ENCODE results near the gene PLTP. TPM values are rescaled to one million over a fixed set of nuclear protein-coding genes. Genes with fewer than 3 reads are reported as not detected.

PLTP gene
- total RNA-seq, 6 experiments from 2014 or later = 9.6 to 70.2 (median 35.6) TPM

DNA sequence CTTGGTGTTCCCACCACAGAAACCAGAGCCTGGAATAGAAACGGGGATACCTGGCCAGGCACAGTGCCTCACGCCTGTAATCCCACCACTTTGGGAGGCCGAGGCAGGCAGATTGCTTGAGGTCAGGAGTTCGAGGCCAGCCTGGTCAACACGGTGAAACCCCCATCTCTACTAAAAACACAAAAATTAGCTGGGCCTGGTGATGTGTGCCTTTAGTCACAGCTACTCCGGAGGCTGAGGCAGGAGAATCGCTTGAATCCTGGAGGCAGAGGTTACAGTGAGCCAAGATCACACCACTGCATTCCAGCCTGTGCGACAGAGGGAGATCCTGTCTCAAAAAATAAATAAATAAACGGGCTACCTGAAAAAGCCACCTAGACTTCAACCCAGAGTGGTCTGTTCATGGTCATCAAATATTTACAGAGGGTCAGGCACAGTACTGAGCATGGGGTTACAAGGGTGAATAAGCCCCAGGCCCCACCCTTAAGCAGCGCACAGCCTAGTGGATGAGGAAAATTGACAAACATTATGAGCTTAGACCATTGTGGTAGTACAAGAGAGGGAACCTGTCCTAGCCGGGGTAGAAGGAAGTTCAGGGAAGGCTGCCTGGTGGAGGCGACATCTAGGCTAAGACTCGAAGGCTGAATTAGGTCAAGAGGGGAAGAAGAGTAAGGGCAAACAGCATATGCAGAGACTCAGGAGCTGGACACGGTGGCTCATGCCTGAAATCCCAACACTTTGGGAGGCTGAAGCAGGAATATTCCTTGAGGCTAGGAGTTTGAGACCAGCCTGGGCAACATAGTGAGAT, 15.3 kb upstream of the PLTP start:
- no peaks in the 10 kb centered on the region for H3K27me3 ChIP-seq
- WGBS (ENCODE audit: insufficient coverage, low coverage, low lambda C conversion rate, missing lambda C conversion rate) = 23% methylated on average over 9 of the region's 14 CpGs
- TF ChIP-seq, protein P1, sequence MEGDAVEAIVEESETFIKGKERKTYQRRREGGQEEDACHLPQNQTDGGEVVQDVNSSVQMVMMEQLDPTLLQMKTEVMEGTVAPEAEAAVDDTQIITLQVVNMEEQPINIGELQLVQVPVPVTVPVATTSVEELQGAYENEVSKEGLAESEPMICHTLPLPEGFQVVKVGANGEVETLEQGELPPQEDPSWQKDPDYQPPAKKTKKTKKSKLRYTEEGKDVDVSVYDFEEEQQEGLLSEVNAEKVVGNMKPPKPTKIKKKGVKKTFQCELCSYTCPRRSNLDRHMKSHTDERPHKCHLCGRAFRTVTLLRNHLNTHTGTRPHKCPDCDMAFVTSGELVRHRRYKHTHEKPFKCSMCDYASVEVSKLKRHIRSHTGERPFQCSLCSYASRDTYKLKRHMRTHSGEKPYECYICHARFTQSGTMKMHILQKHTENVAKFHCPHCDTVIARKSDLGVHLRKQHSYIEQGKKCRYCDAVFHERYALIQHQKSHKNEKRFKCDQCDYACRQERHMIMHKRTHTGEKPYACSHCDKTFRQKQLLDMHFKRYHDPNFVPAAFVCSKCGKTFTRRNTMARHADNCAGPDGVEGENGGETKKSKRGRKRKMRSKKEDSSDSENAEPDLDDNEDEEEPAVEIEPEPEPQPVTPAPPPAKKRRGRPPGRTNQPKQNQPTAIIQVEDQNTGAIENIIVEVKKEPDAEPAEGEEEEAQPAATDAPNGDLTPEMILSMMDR (IDR thresholded peaks at IDR 0.05) = no peak
- TF ChIP-seq POLR2A (IDR thresholded peaks at IDR 0.05) = no peak
- DNase-seq (no peak), ATAC-seq (peak; percentile 39 to 68 (median 64))
- H3K27ac ChIP-seq = no peak overlapping the region
- H3K4me3 ChIP-seq = no peak overlapping the region
- no peaks in the 10 kb centered on the region for H3K36me3 ChIP-seq
- no peaks in the 10 kb centered on the region for H3K9me3 ChIP-seq
- peaks cover 0 to 19% (median 7%) of the 10 kb centered on the region in 4 donors for H3K4me1 ChIP-seq
- intact Hi-C loops (cut with DNase I) = no loop called here

DNA sequence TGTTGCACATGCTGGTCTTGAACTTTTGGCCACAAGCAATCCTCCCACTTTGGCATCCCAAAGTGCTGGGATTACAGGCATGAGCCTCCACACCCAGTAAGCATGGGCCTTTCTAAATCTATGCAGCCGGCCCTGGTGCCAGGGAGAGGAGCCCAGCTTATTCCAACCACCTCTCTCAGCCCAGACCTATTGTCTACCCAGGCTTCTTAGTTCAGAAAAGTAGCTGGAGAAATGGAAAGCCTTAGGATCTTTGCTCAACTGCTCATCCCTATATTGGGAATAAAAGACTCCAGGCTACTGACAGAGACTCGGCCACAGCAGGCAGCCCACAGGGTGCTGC, 14.7 kb upstream of the PLTP start:
- no peak overlapping the region for H3K27ac ChIP-seq
- 80% methylated on average over 1 of the region's 2 CpGs for WGBS (ENCODE audit: insufficient coverage, low coverage, low lambda C conversion rate, missing lambda C conversion rate)

DNA sequence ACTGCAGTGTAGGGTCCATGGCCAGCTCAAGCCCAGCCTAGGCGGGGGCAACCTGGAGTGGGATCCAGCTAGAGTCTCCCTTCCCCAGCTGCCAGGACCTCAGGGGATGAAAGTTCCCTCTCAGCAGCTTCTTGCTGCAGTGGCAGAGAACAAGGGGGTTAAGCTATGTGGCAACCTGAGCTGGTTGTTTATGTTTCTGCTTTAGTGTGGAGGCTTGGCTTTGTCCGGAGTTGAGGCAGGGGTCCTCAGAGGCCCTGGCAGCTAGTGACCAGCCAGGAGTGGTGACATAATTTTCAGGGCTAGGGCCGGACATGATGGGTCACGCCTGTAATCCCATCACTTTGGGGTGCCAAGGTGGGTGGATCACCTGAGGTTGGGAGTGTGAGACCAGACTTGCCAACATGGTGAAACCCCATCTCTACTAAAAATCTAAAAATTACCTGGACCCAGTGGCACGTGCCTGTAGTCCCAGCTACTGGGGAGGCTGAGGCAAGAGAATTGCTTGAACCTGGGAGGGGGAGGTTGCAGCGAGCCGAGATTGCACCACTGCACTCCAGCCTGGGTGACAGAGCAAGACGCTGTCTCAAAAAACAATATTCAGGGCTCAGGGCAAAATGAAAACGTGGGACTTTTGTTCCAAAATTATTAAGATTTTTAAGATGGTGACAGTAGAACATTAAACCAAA, 14.0 kb upstream of the PLTP start:
- DNase-seq (no peak), ATAC-seq (no peak)
- intact Hi-C loops (cut with DNase I) = no loop called here
- no peak for TF ChIP-seq POLR2A (IDR thresholded peaks at IDR 0.05)
- TF ChIP-seq, protein P1 (IDR thresholded peaks at IDR 0.05) = no peak
- H3K27ac ChIP-seq = no peak overlapping the region
- H3K27me3 ChIP-seq = no peaks in the 10 kb centered on the region
- no peaks in the 10 kb centered on the region for H3K9me3 ChIP-seq
- H3K4me1 ChIP-seq = peaks cover 0 to 15% (median 5%) of the 10 kb centered on the region in 4 donors
- H3K36me3 ChIP-seq = no peaks in the 10 kb centered on the region
- 52% methylated on average over 9 of the region's 9 CpGs for WGBS (ENCODE audit: insufficient coverage, low coverage, low lambda C conversion rate, missing lambda C conversion rate)
- no peak overlapping the region for H3K4me3 ChIP-seq

More for the DNA sequence above, 14.7 kb upstream of the PLTP start:
- H3K36me3 ChIP-seq = no peaks in the 10 kb centered on the region
- ATAC-seq = no peak
- no peak overlapping the region for H3K4me3 ChIP-seq
- TF ChIP-seq, protein P1 (IDR thresholded peaks at IDR 0.05) = no peak
- no peak for TF ChIP-seq POLR2A (IDR thresholded peaks at IDR 0.05)
- H3K4me1 ChIP-seq = peaks cover 0 to 15% (median 5%) of the 10 kb centered on the region in 4 donors
- no peaks in the 10 kb centered on the region for H3K9me3 ChIP-seq
- intact Hi-C loops (cut with DNase I) = no loop called here
- no peaks in the 10 kb centered on the region for H3K27me3 ChIP-seq
- DNase-seq = no peak

DNA sequence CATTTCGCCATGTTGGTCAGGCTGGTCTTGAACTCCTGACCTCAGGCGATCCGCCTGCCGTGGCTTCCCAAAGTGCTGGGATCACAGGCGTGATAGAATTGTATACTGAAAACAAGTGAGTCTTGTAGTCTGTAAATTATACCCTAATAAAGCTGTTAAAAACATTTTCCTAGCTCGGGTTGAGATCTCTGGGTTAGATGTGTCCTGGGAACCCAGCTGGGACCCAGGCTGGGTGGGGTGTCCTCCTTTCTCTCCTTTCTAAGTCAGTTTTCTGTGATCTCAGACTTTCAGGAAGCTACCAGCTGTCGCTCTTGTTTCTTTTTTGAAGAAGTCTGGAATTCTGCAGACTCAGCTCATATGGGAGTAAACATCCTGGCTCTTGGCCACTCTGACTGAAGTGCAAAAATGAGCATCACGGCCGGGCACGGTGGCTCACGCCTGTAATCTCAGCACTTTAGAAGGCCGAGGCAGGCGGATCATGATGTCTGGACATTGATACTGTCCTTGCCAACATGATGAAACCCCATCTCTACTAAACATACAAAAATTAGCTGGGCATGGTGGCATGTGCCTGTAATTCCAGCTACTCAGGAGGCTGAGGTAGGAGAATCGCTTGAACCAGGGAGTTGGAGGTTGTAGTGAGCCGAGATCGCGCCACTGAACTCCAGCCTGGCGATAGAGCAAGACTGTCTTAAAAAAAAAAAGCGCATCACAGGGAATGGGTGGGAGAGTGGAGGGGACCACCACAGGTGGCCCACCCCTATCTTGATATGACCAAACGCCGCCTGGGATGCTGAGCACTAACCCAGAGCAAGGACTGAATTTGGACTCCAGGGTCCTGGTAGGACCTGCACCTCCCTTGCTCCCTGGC, 12.7 kb upstream of the PLTP start:
- peak overlapping the region; percentile 75 to 79 (median 78) for H3K27ac ChIP-seq
- WGBS (ENCODE audit: insufficient coverage, low coverage, low lambda C conversion rate, missing lambda C conversion rate) = 33% methylated on average over 21 of the region's 21 CpGs
- no peaks in the 10 kb centered on the region for H3K9me3 ChIP-seq
- DNase-seq (no peak), ATAC-seq (peak; percentile 73 to 80 (median 78))
- peaks cover 0 to 15% (median 7%) of the 10 kb centered on the region in 4 donors for H3K4me1 ChIP-seq
- intact Hi-C loops (cut with DNase I) = no loop called here
- H3K4me3 ChIP-seq = peak overlapping the region in 2 of 3 donors; percentile 19 to 21
- H3K36me3 ChIP-seq = no peaks in the 10 kb centered on the region
- TF ChIP-seq POLR2A (IDR thresholded peaks at IDR 0.05) = no peak
- TF ChIP-seq, protein P1 (IDR thresholded peaks at IDR 0.05) = no peak
- no peaks in the 10 kb centered on the region for H3K27me3 ChIP-seq
